ENCODE data around the gene TMEM254. TPM values are rescaled to one million over a fixed set of nuclear protein-coding genes. Genes with fewer than 3 reads are reported as not detected.

Gene TMEM254
- total RNA-seq, 1 donor from 2014 or later: 9.2 TPM

- no peak for DNase-seq
- no peak for TF ChIP-seq CTCF (IDR thresholded peaks at IDR 0.05; ENCODE audit: borderline replicate concordance)
- Histone ChIP-seq H3K9me3 (replicated peaks) (peaks cover 4% of the 10 kb centered on the region), H3K27me3 (ENCODE audit: low read depth) (no peaks in the 10 kb centered on the region), H3K36me3 (no peaks in the 10 kb centered on the region), H3K4me1 (no peaks in the 10 kb centered on the region), H3K27ac (replicated peaks) (no peak overlapping the region), H3K4me3 (no peak overlapping the region)
- intact Hi-C loops (cut with micrococcal nuclease): no loop called here
Measured at GRCh38 chr10:80122110-80122710, 43.7 kb downstream of the TMEM254 start.

- intact Hi-C loops (cut with micrococcal nuclease): no loop called here
- Histone ChIP-seq H3K4me1 (no peaks in the 10 kb centered on the region), H3K4me3 (no peak overlapping the region), H3K9me3 (replicated peaks) (peaks cover 4% of the 10 kb centered on the region), H3K27ac (replicated peaks) (no peak overlapping the region), H3K27me3 (ENCODE audit: low read depth) (no peaks in the 10 kb centered on the region), H3K36me3 (no peaks in the 10 kb centered on the region)
- no peak for DNase-seq
- TF ChIP-seq CTCF (IDR thresholded peaks at IDR 0.05; ENCODE audit: borderline replicate concordance): no peak
Measured at GRCh38 chr10:80122746-80123145, 44.3 kb downstream of the TMEM254 start.

- no peak for TF ChIP-seq CTCF (IDR thresholded peaks at IDR 0.05; ENCODE audit: borderline replicate concordance)
- intact Hi-C loops (cut with micrococcal nuclease): no loop called here
- H3K9me3 ChIP-seq (replicated peaks): no peaks in the 10 kb centered on the region
- no peaks in the 10 kb centered on the region for H3K27me3 ChIP-seq (ENCODE audit: low read depth)
- peak overlapping the region; percentile 49 for H3K27ac ChIP-seq (replicated peaks)
- H3K4me3 ChIP-seq: no peak overlapping the region
- no peak for DNase-seq
- no peaks in the 10 kb centered on the region for H3K36me3 ChIP-seq
- no peaks in the 10 kb centered on the region for H3K4me1 ChIP-seq
Measured at GRCh38 chr10:80126876-80127275, 48.4 kb downstream of the TMEM254 start.

GRCh38 chr10:80131499-80131901, 53.0 kb downstream of the TMEM254 start:
- Histone ChIP-seq H3K27ac (replicated peaks) (peak overlapping the region; percentile 90), H3K27me3 (ENCODE audit: low read depth) (peaks cover 5% of the 10 kb centered on the region), H3K36me3 (no peaks in the 10 kb centered on the region), H3K4me1 (peaks cover 38% of the 10 kb centered on the region), H3K9me3 (replicated peaks) (no peaks in the 10 kb centered on the region), H3K4me3 (peak overlapping the region; percentile 67)
- intact Hi-C loops (cut with micrococcal nuclease): loop anchor here (10.0 kb wide), 1 partner anchor 57 kb away; the partner anchor contains the start of gene TMEM254
- DNase-seq: no peak
- TF ChIP-seq CTCF (IDR thresholded peaks at IDR 0.05; ENCODE audit: borderline replicate concordance): no peak

- TF ChIP-seq CTCF (IDR thresholded peaks at IDR 0.05; ENCODE audit: borderline replicate concordance): no peak
- Histone ChIP-seq H3K4me3 (peak within 1 kb of the TSS; percentile 67), H3K9me3 (replicated peaks) (no peaks in the 10 kb centered on the region), H3K4me1 (peaks cover 48% of the 10 kb centered on the region), H3K36me3 (no peaks in the 10 kb centered on the region), H3K27me3 (ENCODE audit: low read depth) (peaks cover 7% of the 10 kb centered on the region), H3K27ac (replicated peaks) (peak within 1 kb of the TSS; percentile 90)
- intact Hi-C loops (cut with micrococcal nuclease): loop anchor here (10.0 kb wide), 1 partner anchor 58 kb away; the partner anchor contains the start of gene TMEM254
- peak; percentile 69 for DNase-seq
Measured at GRCh38 chr10:80132299-80133139, 54.1 kb downstream of the TMEM254 start, which contains the start of gene PLAC9. PLAC9 (plus strand) TSS chr10:80132730; CDS start chr10:80132763, 33 bp downstream.
